GM23248 (cell line): Measurements from ENCODE around the gene PLAC1. TPM values are rescaled to one million over a fixed set of nuclear protein-coding genes. Genes with fewer than 3 reads are reported as not detected.

Experiments used
- DNase-seq: peaks from one replicate; pipeline ENCODE4 v3.0.0-alpha.2; 2015
- H2AFZ ChIP-seq: fragments of 200-600 bp; sonication (generic); 2 replicates; pipeline ENCODE4 v1.6.1; 2016; ENCODE audit warnings: antibody characterized with exemption
- H3F3A ChIP-seq: fragments of 200-600 bp; sonication (generic); 2 replicates; pipeline ENCODE4 v1.6.1; 2016; ENCODE audit warnings: mild to moderate bottlenecking, antibody characterized with exemption, mixed run types; ENCODE audit not compliant: insufficient read depth
- H3K27ac ChIP-seq: fragments of 200-600 bp; sonication (generic); 2 replicates; pipeline ENCODE4 v1.5.1; 2016; ENCODE audit warnings: mild to moderate bottlenecking
- H3K27me3 ChIP-seq: fragments of 200-600 bp; sonication (generic); replicated peaks from 2 replicates; pipeline ENCODE4 v1.6.1; 2016; ENCODE audit warnings: mild to moderate bottlenecking; ENCODE audit not compliant: insufficient read depth
- H3K36me3 ChIP-seq: fragments of 200-600 bp; sonication (generic); 2 replicates; pipeline ENCODE4 v1.6.1; 2016; ENCODE audit warnings: low read depth, mild to moderate bottlenecking
- H3K4me1 ChIP-seq: fragments of 200-600 bp; sonication (generic); 2 replicates; pipeline ENCODE4 v1.6.1; 2016; ENCODE audit warnings: mild to moderate bottlenecking; ENCODE audit not compliant: insufficient read depth
- H3K4me2 ChIP-seq: fragments of 200-600 bp; sonication (generic); one replicate; pipeline ENCODE4 v1.6.1; 2016; ENCODE audit warnings: mild to moderate bottlenecking; ENCODE audit not compliant: unreplicated experiment
- H3K4me3 ChIP-seq: fragments of 200-600 bp; sonication (generic); 2 replicates; pipeline ENCODE4 v1.5.1; 2016; ENCODE audit warnings: mild to moderate bottlenecking
- H3K79me2 ChIP-seq: fragments of 200-600 bp; sonication (generic); 2 replicates; pipeline ENCODE4 v1.6.1; 2016; ENCODE audit warnings: mild to moderate bottlenecking; ENCODE audit not compliant: insufficient read depth
- H3K9ac ChIP-seq: fragments of 200-600 bp; sonication (generic); 2 replicates; pipeline ENCODE4 v1.6.1; 2016; ENCODE audit warnings: mild to moderate bottlenecking
- H3K9me2 ChIP-seq: fragments of 200-600 bp; sonication (generic); 2 replicates; pipeline ENCODE4 v1.6.1; 2016; ENCODE audit warnings: mixed run types, mild to moderate bottlenecking, moderate library complexity; ENCODE audit not compliant: insufficient read depth
- H3K9me3 ChIP-seq: fragments of 200-600 bp; sonication (generic); one replicate; pipeline ENCODE4 v1.6.1; 2017; ENCODE audit warnings: low read depth
- H4K20me1 ChIP-seq: fragments of 200-600 bp; sonication (generic); 2 replicates; pipeline ENCODE4 v1.6.0; 2016; ENCODE audit not compliant: insufficient read depth
- EZH2 ChIP-seq: fragments of 200-600 bp; sonication (generic); IDR thresholded peaks from 2 replicates; pipeline ENCODE4 v1.6.1; 2018; ENCODE audit warnings: antibody characterized with exemption, mild to moderate bottlenecking; ENCODE audit not compliant: insufficient read depth, poor library complexity, severe bottlenecking
- EZH2phosphoT487 ChIP-seq: fragments of 200-600 bp; sonication (generic); IDR thresholded peaks from 2 replicates; pipeline ENCODE4 v1.6.1; 2018; ENCODE audit warnings: antibody characterized with exemption, moderate library complexity, mild to moderate bottlenecking, low read depth; ENCODE audit not compliant: insufficient read depth
- WGBS, 2 experiments: methylation state at CpG; one replicate each; pipeline ENCODE4 v1.1.6; 2015 to 2017; ENCODE audit warnings: low lambda C conversion rate in 2 of 2, low coverage in 1 of 2; ENCODE audit errors: missing lambda C conversion rate in 2 of 2; 5-methylcytosine and 5-hydroxymethylcytosine counted together
- in situ Hi-C: fragments of 300-500 bp; cut with MboI; formaldehyde crosslinking; loops from 2 replicates; pipeline ENCODE4 v1.15.0; 2020
- polyA plus RNA-seq: library from polyadenylated mRNA; unstranded; fragments of >200 nt; fragmentation: Nextera tagmentation; extraction: Ambion mirVana; gene quantifications from 2 replicates; pipeline ENCODE4 v1.2.1, GENCODE V29; 2016
- total RNA-seq: library from RNA; depleted of rRNA; stranded (reverse); fragments of >200 nt; shearing (Covaris generic); gene quantifications from 2 replicates; pipeline ENCODE4 v1.2.3, GENCODE V29; 2014

The PLAC1 gene
- total and polyA plus RNA-seq, 2 experiments from 2014 or later: not detected

DNA sequence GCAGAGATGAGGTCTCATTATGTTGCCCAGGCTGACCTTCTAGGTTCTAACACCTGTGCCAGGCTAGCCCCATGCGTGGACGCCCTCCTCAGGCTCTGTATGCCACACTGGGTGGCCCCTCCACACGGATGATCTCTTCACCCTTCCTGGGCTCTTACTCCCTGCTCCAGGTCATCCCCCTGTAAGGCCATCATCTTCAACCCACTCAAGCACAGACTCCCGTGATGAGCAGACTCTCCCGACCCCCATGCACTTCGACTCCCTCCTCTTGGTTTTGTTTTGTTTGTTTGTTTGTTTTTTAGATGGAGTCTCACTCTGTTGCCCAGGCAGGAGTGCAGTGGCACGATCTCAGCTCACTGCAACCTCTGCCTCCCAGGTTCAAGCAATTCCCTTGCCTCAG lies 127.4 kb downstream of the PLAC1 start:
- no peaks in the 10 kb centered on the region for H4K20me1 ChIP-seq

DNA sequence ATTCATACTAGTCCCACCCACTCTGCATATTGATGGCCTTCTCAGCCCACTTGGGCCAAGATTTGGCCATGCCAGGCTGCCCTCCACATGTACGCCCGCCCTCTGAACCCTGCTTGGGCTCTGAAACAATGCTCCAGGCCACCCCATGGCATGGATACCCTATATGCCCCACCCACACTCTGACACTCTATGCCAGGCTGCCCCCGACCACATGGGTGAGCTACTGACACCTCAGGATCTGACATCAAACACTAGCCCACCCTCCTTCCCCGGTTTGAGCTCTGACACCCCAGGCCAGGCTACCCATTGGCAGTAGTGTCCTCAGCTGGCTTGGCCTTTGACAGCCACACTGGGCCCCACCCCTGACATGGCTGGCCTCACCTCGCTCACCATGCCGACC lies 128.8 kb downstream of the PLAC1 start:
- H3K9me2 ChIP-seq: no peaks in the 10 kb centered on the region
- peaks cover 11% of the 10 kb centered on the region; the same call in 1 of the 2 replicates for H3K4me1 ChIP-seq
- WGBS, 2 experiments: 98 to 100% methylated on average over 4 of the region's 6 CpGs
- H3K36me3 ChIP-seq: no peaks in the 10 kb centered on the region
- TF ChIP-seq EZH2 (no peak), EZH2phosphoT487 (no peak)
- H3K4me3 ChIP-seq: no peak overlapping the region
- H3K27ac ChIP-seq: no peak overlapping the region
- no peak overlapping the region for H3K9ac ChIP-seq
- H3K4me2 ChIP-seq: no peak overlapping the region
- no peaks in the 10 kb centered on the region for H3K27me3 ChIP-seq
- no peaks in the 10 kb centered on the region for H3K9me3 ChIP-seq
- no peak for DNase-seq
- H2AFZ ChIP-seq: no peak overlapping the region
- in situ Hi-C loops: no loop called here
- no peaks in the 10 kb centered on the region for H4K20me1 ChIP-seq
- no peaks in the 10 kb centered on the region for H3F3A ChIP-seq
- no peaks in the 10 kb centered on the region for H3K79me2 ChIP-seq

More for the DNA sequence above, 127.4 kb downstream of the PLAC1 start:
- Histone ChIP-seq H3K27me3 (no peaks in the 10 kb centered on the region), H3K9me2 (no peaks in the 10 kb centered on the region), H3K79me2 (no peaks in the 10 kb centered on the region), H3K9me3 (no peaks in the 10 kb centered on the region), H3K9ac (no peak overlapping the region), H3K27ac (no peak overlapping the region), H3K4me1 (peaks cover 4% of the 10 kb centered on the region; the same call in 1 of the 2 replicates), H3K4me3 (no peak overlapping the region), H3K4me2 (no peak overlapping the region), H3F3A (no peaks in the 10 kb centered on the region), H2AFZ (no peak overlapping the region), H3K36me3 (no peaks in the 10 kb centered on the region)
- DNase-seq: no peak
- in situ Hi-C loops: no loop called here
- TF ChIP-seq EZH2 (no peak), EZH2phosphoT487 (no peak)
- 90 to 100% methylated on average over 4 to 7 of the region's 7 CpGs for WGBS, 2 experiments

DNA sequence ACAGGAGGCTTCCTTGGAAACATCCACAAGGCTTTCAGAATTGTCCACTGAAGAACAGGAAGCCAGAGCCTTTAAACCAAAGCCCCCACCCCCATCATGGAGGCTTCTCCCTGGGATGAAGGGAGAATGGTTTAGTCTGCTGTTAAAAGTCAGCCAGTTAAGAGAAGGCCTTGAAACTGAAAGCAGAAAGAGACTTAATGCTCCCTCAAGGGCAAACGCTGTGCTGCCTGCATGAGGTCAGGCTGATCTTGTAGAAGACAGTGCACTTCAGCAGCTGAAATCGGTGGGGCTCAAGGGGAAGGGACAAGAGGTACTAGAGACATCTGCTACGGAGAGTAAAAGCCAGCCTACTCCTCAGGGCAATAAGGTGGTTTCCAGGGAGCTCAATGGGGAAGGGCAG lies 129.3 kb downstream of the PLAC1 start:
- Histone ChIP-seq H3F3A (no peaks in the 10 kb centered on the region), H3K4me1 (peaks cover 11% of the 10 kb centered on the region; the same call in 1 of the 2 replicates), H3K9me2 (no peaks in the 10 kb centered on the region), H4K20me1 (no peaks in the 10 kb centered on the region), H3K9ac (no peak overlapping the region), H3K27me3 (no peaks in the 10 kb centered on the region), H3K9me3 (no peaks in the 10 kb centered on the region), H3K27ac (no peak overlapping the region), H3K36me3 (no peaks in the 10 kb centered on the region), H3K4me3 (no peak overlapping the region), H3K4me2 (no peak overlapping the region), H3K79me2 (no peaks in the 10 kb centered on the region), H2AFZ (no peak overlapping the region)
- in situ Hi-C loops: no loop called here
- TF ChIP-seq EZH2phosphoT487: no peak
- TF ChIP-seq EZH2: no peak
- 41 to 89% methylated on average over 1 to 3 of the region's 3 CpGs for WGBS, 2 experiments
- DNase-seq: no peak

DNA sequence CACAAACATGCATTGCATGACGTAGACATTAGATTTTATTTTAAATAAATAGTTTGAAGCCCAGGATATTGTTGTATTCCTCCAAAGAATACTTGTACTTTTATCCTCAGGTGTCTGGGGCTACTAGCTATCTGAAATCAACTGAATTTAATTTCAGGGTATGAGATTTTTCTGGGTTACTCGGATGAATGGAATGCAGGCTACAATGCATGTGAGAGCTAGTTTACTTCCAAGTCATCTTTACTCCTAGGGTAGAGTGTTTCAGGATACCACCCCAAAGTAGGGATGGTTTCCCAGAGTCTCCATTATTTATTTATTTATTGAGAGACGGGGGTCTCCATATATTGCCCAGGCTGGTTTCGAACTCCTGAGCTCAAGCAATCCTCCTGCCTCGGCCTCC lies 131.9 kb downstream of the PLAC1 start:
- H2AFZ ChIP-seq: no peak overlapping the region
- H3K9me2 ChIP-seq: no peaks in the 10 kb centered on the region
- H3K9ac ChIP-seq: no peak overlapping the region
- in situ Hi-C loops: no loop called here
- H3K4me1 ChIP-seq: peaks cover 11% of the 10 kb centered on the region; the same call in 1 of the 2 replicates
- H3K27me3 ChIP-seq: no peaks in the 10 kb centered on the region
- H3K27ac ChIP-seq: no peak overlapping the region
- WGBS, 2 experiments: 96 to 99% methylated on average over 4 to 5 of the region's 5 CpGs
- TF ChIP-seq EZH2 (no peak), EZH2phosphoT487 (no peak)
- no peaks in the 10 kb centered on the region for H3F3A ChIP-seq
- H3K4me2 ChIP-seq: no peak overlapping the region
- no peaks in the 10 kb centered on the region for H4K20me1 ChIP-seq
- no peaks in the 10 kb centered on the region for H3K79me2 ChIP-seq
- DNase-seq: peak; percentile 28
- no peaks in the 10 kb centered on the region for H3K36me3 ChIP-seq
- H3K4me3 ChIP-seq: no peak overlapping the region
- H3K9me3 ChIP-seq: no peaks in the 10 kb centered on the region
